ENCODE results near the gene TES. TPM values are rescaled to one million over a fixed set of nuclear protein-coding genes. Genes with fewer than 3 reads are reported as not detected.

The TES gene
- total and polyA plus RNA-seq, 2 of the 13 experiments (the other 11 are each of a cell fraction or from before 2014, with no cell fraction given), result 21.6 to 23.0 TPM

DNA sequence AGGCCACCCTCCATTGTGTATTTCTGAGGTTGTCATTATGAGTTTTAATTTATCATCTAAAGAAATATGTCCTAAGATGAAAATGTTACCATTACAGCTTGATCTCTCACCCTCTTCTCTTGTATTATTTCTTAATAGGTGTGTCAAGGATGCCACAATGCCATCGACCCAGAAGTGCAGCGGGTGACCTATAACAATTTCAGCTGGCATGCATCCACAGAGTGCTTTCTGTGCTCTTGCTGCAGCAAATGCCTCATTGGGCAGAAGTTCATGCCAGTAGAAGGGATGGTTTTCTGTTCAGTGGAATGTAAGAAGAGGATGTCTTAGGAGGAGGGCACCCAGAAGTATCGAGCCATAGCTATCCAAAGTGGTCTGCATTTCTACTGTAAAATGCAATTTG lies 46.8 kb downstream of the TES start:
- Histone ChIP-seq H3K4me2 (ENCODE audit: low read depth, low read length) (no peak overlapping the region), H3K27me3 (ENCODE audit: control insufficient read depth in 1 of 2, insufficient read depth in 2 of 2, low read length in 2 of 2) (no peaks in the 10 kb centered on the region), H3K9ac (ENCODE audit: insufficient read depth, low read depth, low read length) (no peak overlapping the region), H3K27ac (ENCODE audit: extremely low read length, insufficient read depth, low read length) (no peak overlapping the region), H3K4me1 (ENCODE audit: insufficient read depth, low read length) (no peaks in the 10 kb centered on the region), H3K36me3 (replicated peaks in 1 of 2; ENCODE audit: control insufficient read depth in 1 of 2, insufficient read depth in 2 of 2, low read length in 2 of 2) (no peaks in the 10 kb centered on the region), H3K79me2 (ENCODE audit: insufficient read depth, low read length) (no peaks in the 10 kb centered on the region), H4K20me1 (ENCODE audit: insufficient read depth, low read length) (no peaks in the 10 kb centered on the region), H3K9me3 (ENCODE audit: low read length) (no peaks in the 10 kb centered on the region), H3K4me3 (replicated peaks in 1 of 3; ENCODE audit: insufficient read depth in 1 of 3, low read depth in 2 of 3, low read length in 3 of 3) (no peak overlapping the region), H2AFZ (ENCODE audit: low read length) (no peak overlapping the region)
- TF ChIP-seq ZNF263 (CRISPR knock-in tag; IDR thresholded peaks at IDR 0.05) (no peak), HOXA9 (CRISPR knock-in tag; IDR thresholded peaks at IDR 0.05; ENCODE audit: borderline replicate concordance) (no peak), DBP (CRISPR knock-in tag; IDR thresholded peaks at IDR 0.05; ENCODE audit: not compliant biosample characterization) (no peak), ZNF598 (CRISPR knock-in tag; IDR thresholded peaks at IDR 0.05; ENCODE audit: borderline replicate concordance) (no peak), MBD4 (IDR thresholded peaks at IDR 0.05; ENCODE audit: borderline replicate concordance, low read length) (no peak), ZHX1 (CRISPR knock-in tag; IDR thresholded peaks at IDR 0.05; ENCODE audit: low read depth) (no peak), TCF7 (IDR thresholded peaks at IDR 0.05; ENCODE audit: low read depth) (no peak), MLLT10 (CRISPR knock-in tag; IDR thresholded peaks at IDR 0.05) (no peak), ZNF235 (CRISPR knock-in tag; IDR thresholded peaks at IDR 0.05; ENCODE audit: borderline replicate concordance) (no peak), DMTF1 (CRISPR knock-in tag; IDR thresholded peaks at IDR 0.05) (no peak), BRF2 (CRISPR knock-in tag; IDR thresholded peaks at IDR 0.05) (no peak)
- TF ChIP-seq, protein P1, sequence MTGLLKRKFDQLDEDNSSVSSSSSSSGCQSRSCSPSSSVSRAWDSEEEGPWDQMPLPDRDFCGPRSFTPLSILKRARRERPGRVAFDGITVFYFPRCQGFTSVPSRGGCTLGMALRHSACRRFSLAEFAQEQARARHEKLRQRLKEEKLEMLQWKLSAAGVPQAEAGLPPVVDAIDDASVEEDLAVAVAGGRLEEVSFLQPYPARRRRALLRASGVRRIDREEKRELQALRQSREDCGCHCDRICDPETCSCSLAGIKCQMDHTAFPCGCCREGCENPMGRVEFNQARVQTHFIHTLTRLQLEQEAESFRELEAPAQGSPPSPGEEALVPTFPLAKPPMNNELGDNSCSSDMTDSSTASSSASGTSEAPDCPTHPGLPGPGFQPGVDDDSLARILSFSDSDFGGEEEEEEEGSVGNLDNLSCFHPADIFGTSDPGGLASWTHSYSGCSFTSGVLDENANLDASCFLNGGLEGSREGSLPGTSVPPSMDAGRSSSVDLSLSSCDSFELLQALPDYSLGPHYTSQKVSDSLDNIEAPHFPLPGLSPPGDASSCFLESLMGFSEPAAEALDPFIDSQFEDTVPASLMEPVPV (CRISPR knock-in tag; IDR thresholded peaks at IDR 0.05), result no peak
- intact Hi-C loops (cut with micrococcal nuclease; ENCODE audit: unreplicated experiment), result loop anchor here (5.0 kb wide), 1 partner anchor 415 kb away; the partner anchor contains the start of gene MET
- ATAC-seq (no peak), DNase-seq (ENCODE audit: low spot score) (no peak), FAIRE-seq (no peak)
- in situ Hi-C loops (cut with HindIII; ENCODE audit: extremely low pct_ligation_motif_present, low pct_unique_long_range_greater_than_20kb), result loop anchor here (5.0 kb wide), 2 partner anchors 270 to 555 kb away; partner anchors contain the start of gene CAV1
- BruUV-seq (replicated peaks), result no TSS peak
- ChIA-PET POLR2A (no interaction called here), CTCF (ENCODE audit: low intra/inter-chr PET ratio, low total read pairs) (interaction anchor here (4.1 kb wide), 1 partner anchor 332 kb away, joined by 39 read pairs; no protein-coding TSS in a partner anchor)
- WGBS (ENCODE audit: low lambda C conversion rate), result 59% methylated on average over 3 of the region's 3 CpGs

Data from HepG2 (cell line).